Measurements from ENCODE around the gene SLC37A3. TPM values are rescaled to one million over a fixed set of nuclear protein-coding genes. Genes with fewer than 3 reads are reported as not detected.

SLC37A3 gene
- total RNA-seq, 1 donor from 2014 or later = 71.0 TPM

DNA sequence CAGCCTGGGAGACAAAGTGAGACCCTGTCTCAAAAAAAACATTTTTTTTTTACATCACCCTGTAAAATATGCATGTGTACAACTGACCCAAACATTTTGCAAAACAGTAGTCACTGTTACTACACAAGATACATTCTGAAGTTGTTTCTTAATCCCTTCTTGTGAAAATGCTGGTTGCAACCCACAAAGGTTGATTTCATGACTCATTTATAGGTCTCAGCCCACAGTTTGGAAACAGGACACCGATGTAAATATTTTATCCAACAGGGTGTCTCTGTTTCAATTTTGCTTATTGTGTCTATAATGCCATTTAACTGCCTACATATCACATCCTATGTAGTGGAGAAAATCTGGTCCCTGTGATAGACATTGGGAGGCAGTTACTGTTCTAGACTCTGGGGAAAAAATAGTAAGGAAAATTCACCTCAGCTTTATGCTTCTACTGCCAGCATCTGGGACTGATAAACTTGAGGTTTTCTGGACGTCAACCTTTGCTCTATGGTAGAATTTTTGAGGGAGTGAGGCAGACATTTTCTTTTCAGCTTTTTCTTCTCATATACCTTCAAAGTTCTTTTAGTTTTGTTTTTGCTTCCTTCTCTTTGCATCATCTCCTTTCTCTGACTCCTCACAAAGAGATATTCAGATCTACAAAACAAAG lies 4.0 kb upstream of the SLC37A3 start:
- H3K27ac Mint-ChIP-seq (ENCODE audit: unreplicated experiment) = no peak overlapping the region
- H3K27me3 ChIP-seq (ENCODE audit: insufficient read depth, low read length) = peaks cover 14% of the 10 kb centered on the region
- peaks cover 4% of the 10 kb centered on the region for H3K9me3 Mint-ChIP-seq (ENCODE audit: unreplicated experiment)
- no peaks in the 10 kb centered on the region for H3K9me3 ChIP-seq (ENCODE audit: insufficient read depth, low read depth, low read length)
- peak overlapping the region; percentile 52 for H3K4me2 ChIP-seq (ENCODE audit: low read length)
- DNase-seq (ENCODE audit: low read depth) = peak; percentile 65
- peaks cover 10% of the 10 kb centered on the region for H3K4me1 ChIP-seq (ENCODE audit: insufficient read depth, low read length)
- H3K4me1 Mint-ChIP-seq (ENCODE audit: low read depth, unreplicated experiment) = peaks cover 19% of the 10 kb centered on the region
- TF ChIP-seq CTCF (IDR thresholded peaks at IDR 0.05; ENCODE audit: insufficient read depth, low read depth, low read length) = no peak
- no peak for TF ChIP-seq EZH2 (IDR thresholded peaks at IDR 0.05; ENCODE audit: insufficient read depth, low read length)
- no peak overlapping the region for H3K9ac ChIP-seq (ENCODE audit: low read length)
- no peak overlapping the region for H3K27ac ChIP-seq (ENCODE audit: low read depth, low read length)
- H3K36me3 Mint-ChIP-seq (ENCODE audit: low read depth, unreplicated experiment) = no peaks in the 10 kb centered on the region
- FAIRE-seq = no peak
- no peak overlapping the region for H3K4me3 ChIP-seq (ENCODE audit: insufficient read depth, low read depth, low read length)
- H3K4me3 Mint-ChIP-seq (ENCODE audit: unreplicated experiment) = no peak overlapping the region
- no peaks in the 10 kb centered on the region for H3K36me3 ChIP-seq (ENCODE audit: insufficient read depth, low read length)
- H4K20me1 ChIP-seq (ENCODE audit: insufficient read depth, low read length) = peaks cover under 1% of the 10 kb centered on the region
- peaks cover 7% of the 10 kb centered on the region for H3K79me2 ChIP-seq (ENCODE audit: insufficient read depth, low read length)
- H3K27me3 Mint-ChIP-seq (ENCODE audit: low read depth, unreplicated experiment) = peaks cover 9% of the 10 kb centered on the region
- H2AFZ ChIP-seq (ENCODE audit: low read depth, low read length) = no peak overlapping the region

DNA sequence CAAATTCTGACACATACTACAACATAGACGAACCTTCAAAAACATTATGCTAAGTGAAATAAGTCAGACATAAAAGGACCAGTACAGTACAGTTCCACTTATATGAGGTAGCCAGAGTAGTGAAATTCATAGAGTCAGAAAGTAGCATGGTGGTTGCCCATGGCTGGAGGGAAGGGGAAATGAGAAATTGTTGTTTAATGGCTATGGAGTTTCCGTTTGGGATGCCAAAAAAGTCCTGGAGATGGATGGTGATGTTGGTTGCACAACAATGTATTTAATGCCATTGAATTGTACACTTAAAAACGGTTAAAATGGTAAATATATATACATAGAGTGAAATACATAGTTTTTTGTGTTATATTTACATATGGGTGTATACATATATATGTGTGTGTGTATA lies 2.1 kb upstream of the SLC37A3 start:
- Histone ChIP-seq H3K36me3 (ENCODE audit: insufficient read depth, low read length) (no peaks in the 10 kb centered on the region), H3K27ac (ENCODE audit: low read depth, low read length) (no peak overlapping the region), H3K4me3 (ENCODE audit: insufficient read depth, low read depth, low read length) (no peak overlapping the region), H3K9ac (ENCODE audit: low read length) (no peak overlapping the region), H3K27me3 (ENCODE audit: insufficient read depth, low read length) (peaks cover 14% of the 10 kb centered on the region), H3K79me2 (ENCODE audit: insufficient read depth, low read length) (peaks cover 24% of the 10 kb centered on the region), H3K4me2 (ENCODE audit: low read length) (no peak overlapping the region), H4K20me1 (ENCODE audit: insufficient read depth, low read length) (peaks cover 20% of the 10 kb centered on the region), H3K4me1 (ENCODE audit: insufficient read depth, low read length) (peaks cover 15% of the 10 kb centered on the region), H2AFZ (ENCODE audit: low read depth, low read length) (no peak overlapping the region), H3K9me3 (ENCODE audit: insufficient read depth, low read depth, low read length) (no peaks in the 10 kb centered on the region)
- Mint-ChIP-seq H3K27me3 (ENCODE audit: low read depth, unreplicated experiment) (peaks cover 9% of the 10 kb centered on the region), H3K4me1 (ENCODE audit: low read depth, unreplicated experiment) (peaks cover 25% of the 10 kb centered on the region), H3K9me3 (ENCODE audit: unreplicated experiment) (no peaks in the 10 kb centered on the region), H3K4me3 (ENCODE audit: unreplicated experiment) (no peak overlapping the region), H3K27ac (ENCODE audit: unreplicated experiment) (no peak overlapping the region), H3K36me3 (ENCODE audit: low read depth, unreplicated experiment) (no peaks in the 10 kb centered on the region)
- DNase-seq (ENCODE audit: low read depth) = no peak
- no peak for FAIRE-seq
- TF ChIP-seq EZH2 (IDR thresholded peaks at IDR 0.05; ENCODE audit: insufficient read depth, low read length) (no peak), CTCF (IDR thresholded peaks at IDR 0.05; ENCODE audit: insufficient read depth, low read depth, low read length) (no peak)

DNA sequence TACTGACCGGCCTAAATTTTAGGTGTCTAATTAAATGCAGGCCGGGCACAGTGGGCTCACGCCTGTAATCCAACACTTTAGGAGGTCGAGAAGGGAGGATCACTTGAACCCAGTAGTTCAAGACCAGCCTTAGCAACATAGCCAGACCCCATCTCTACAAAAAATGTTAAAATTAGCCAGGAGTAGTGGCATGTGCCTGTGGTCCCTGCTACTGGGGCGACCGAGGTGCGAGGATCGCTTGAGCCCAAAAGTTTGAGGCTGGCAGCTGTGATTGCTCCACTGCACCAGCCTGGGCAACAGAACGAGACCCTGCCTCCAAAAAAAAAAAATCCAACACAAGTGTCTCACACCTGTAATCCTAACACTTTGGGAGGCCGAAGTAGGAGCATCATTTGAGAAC lies 491 bp upstream of the SLC37A3 start:
- H3K4me3 ChIP-seq (ENCODE audit: insufficient read depth, low read depth, low read length) = no peak overlapping the region
- H3K4me3 Mint-ChIP-seq (ENCODE audit: unreplicated experiment) = peak overlapping the region; percentile 99
- no peak overlapping the region for H3K27ac ChIP-seq (ENCODE audit: low read depth, low read length)
- H3K4me1 ChIP-seq (ENCODE audit: insufficient read depth, low read length) = peaks cover 6% of the 10 kb centered on the region
- H3K9me3 ChIP-seq (ENCODE audit: insufficient read depth, low read depth, low read length) = no peaks in the 10 kb centered on the region
- no peaks in the 10 kb centered on the region for H3K36me3 Mint-ChIP-seq (ENCODE audit: low read depth, unreplicated experiment)
- H3K27me3 Mint-ChIP-seq (ENCODE audit: low read depth, unreplicated experiment) = peaks cover 3% of the 10 kb centered on the region
- H4K20me1 ChIP-seq (ENCODE audit: insufficient read depth, low read length) = peaks cover 33% of the 10 kb centered on the region
- no peaks in the 10 kb centered on the region for H3K9me3 Mint-ChIP-seq (ENCODE audit: unreplicated experiment)
- no peak for FAIRE-seq
- no peak overlapping the region for H2AFZ ChIP-seq (ENCODE audit: low read depth, low read length)
- no peak for DNase-seq (ENCODE audit: low read depth)
- peaks cover 35% of the 10 kb centered on the region for H3K79me2 ChIP-seq (ENCODE audit: insufficient read depth, low read length)
- H3K9ac ChIP-seq (ENCODE audit: low read length) = no peak overlapping the region
- H3K27ac Mint-ChIP-seq (ENCODE audit: unreplicated experiment) = no peak overlapping the region
- H3K4me2 ChIP-seq (ENCODE audit: low read length) = peak overlapping the region; percentile 83
- TF ChIP-seq EZH2 (IDR thresholded peaks at IDR 0.05; ENCODE audit: insufficient read depth, low read length) (no peak), CTCF (IDR thresholded peaks at IDR 0.05; ENCODE audit: insufficient read depth, low read depth, low read length) (no peak)
- H3K36me3 ChIP-seq (ENCODE audit: insufficient read depth, low read length) = no peaks in the 10 kb centered on the region
- peaks cover 9% of the 10 kb centered on the region for H3K27me3 ChIP-seq (ENCODE audit: insufficient read depth, low read length)
- peaks cover 15% of the 10 kb centered on the region for H3K4me1 Mint-ChIP-seq (ENCODE audit: low read depth, unreplicated experiment)
